KMS-11 (cell line): ENCODE measurements around the gene SPRED2.

ENCODE experiments used
- H2AFZ ChIP-seq: fragments of 200-600 bp; sonication (generic); 2 replicates; pipeline ENCODE4 v1.6.1; 2016; ENCODE audit warnings: antibody characterized with exemption, mixed run types, low read depth
- H3K27ac ChIP-seq: fragments of 200-600 bp; sonication (generic); 2 replicates; pipeline ENCODE4 v1.6.1; 2016; ENCODE audit warnings: mild to moderate bottlenecking, mixed run types
- H3K27me3 ChIP-seq: fragments of 200-600 bp; sonication (generic); 2 replicates; pipeline ENCODE4 v1.6.1; 2017; ENCODE audit warnings: mild to moderate bottlenecking, low read depth, mixed run types, moderate library complexity; ENCODE audit not compliant: insufficient read depth
- H3K36me3 ChIP-seq: fragments of 200-600 bp; sonication (generic); 2 replicates; pipeline ENCODE4 v1.6.1; 2017; ENCODE audit warnings: mild to moderate bottlenecking, mixed run types; ENCODE audit not compliant: insufficient read depth
- H3K4me1 ChIP-seq: fragments of 200-600 bp; sonication (generic); 2 replicates; pipeline ENCODE4 v1.6.1; 2016; ENCODE audit warnings: mild to moderate bottlenecking, low read depth, mixed run types; ENCODE audit not compliant: poor library complexity, severe bottlenecking
- H3K4me2 ChIP-seq: fragments of 200-600 bp; sonication (generic); 2 replicates; pipeline ENCODE4 v1.7.0; 2016; ENCODE audit warnings: mild to moderate bottlenecking, mixed run types
- H3K4me3 ChIP-seq: fragments of 200-600 bp; sonication (generic); IDR thresholded peaks from 2 replicates; pipeline ENCODE4 v1.6.1; 2017; ENCODE audit warnings: low read depth, low read length, mixed read lengths; ENCODE audit not compliant: insufficient read depth
- H3K79me2 ChIP-seq: fragments of 200-600 bp; sonication (generic); 2 replicates; pipeline ENCODE4 v1.6.1; 2016; ENCODE audit warnings: low read depth, mixed run types; ENCODE audit not compliant: insufficient read depth
- H3K9ac ChIP-seq: fragments of 200-600 bp; sonication (generic); 2 replicates; pipeline ENCODE4 v1.6.1; 2016; ENCODE audit warnings: mild to moderate bottlenecking, mixed run types
- H4K20me1 ChIP-seq: fragments of 200-600 bp; sonication (generic); 2 replicates; pipeline ENCODE4 v1.6.1; 2016; ENCODE audit warnings: mild to moderate bottlenecking, mixed run types; ENCODE audit not compliant: insufficient read depth
- TF ChIP-seq, protein P1 (sequence below): fragments of 200-600 bp; sonication (generic); conservative IDR thresholded peaks from 2 replicates; pipeline ENCODE4 v1.6.1; 2017; ENCODE audit warnings: low read depth, mild to moderate bottlenecking, antibody characterized with exemption, low read length, moderate library complexity, mixed read lengths

SPRED2 gene

GRCh38 chr2:65464604-65465003 is 32.2 kb upstream of the SPRED2 start:
- Histone ChIP-seq H3K36me3 (no peaks in the 10 kb centered on the region), H3K27ac (no peak overlapping the region), H3K79me2 (no peaks in the 10 kb centered on the region), H2AFZ (no peak overlapping the region), H4K20me1 (no peaks in the 10 kb centered on the region), H3K4me1 (no peaks in the 10 kb centered on the region), H3K4me2 (no peak overlapping the region), H3K4me3 (no peak overlapping the region), H3K9ac (no peak overlapping the region), H3K27me3 (no peaks in the 10 kb centered on the region)
- TF ChIP-seq, protein P1, sequence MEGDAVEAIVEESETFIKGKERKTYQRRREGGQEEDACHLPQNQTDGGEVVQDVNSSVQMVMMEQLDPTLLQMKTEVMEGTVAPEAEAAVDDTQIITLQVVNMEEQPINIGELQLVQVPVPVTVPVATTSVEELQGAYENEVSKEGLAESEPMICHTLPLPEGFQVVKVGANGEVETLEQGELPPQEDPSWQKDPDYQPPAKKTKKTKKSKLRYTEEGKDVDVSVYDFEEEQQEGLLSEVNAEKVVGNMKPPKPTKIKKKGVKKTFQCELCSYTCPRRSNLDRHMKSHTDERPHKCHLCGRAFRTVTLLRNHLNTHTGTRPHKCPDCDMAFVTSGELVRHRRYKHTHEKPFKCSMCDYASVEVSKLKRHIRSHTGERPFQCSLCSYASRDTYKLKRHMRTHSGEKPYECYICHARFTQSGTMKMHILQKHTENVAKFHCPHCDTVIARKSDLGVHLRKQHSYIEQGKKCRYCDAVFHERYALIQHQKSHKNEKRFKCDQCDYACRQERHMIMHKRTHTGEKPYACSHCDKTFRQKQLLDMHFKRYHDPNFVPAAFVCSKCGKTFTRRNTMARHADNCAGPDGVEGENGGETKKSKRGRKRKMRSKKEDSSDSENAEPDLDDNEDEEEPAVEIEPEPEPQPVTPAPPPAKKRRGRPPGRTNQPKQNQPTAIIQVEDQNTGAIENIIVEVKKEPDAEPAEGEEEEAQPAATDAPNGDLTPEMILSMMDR, result no peak

DNA sequence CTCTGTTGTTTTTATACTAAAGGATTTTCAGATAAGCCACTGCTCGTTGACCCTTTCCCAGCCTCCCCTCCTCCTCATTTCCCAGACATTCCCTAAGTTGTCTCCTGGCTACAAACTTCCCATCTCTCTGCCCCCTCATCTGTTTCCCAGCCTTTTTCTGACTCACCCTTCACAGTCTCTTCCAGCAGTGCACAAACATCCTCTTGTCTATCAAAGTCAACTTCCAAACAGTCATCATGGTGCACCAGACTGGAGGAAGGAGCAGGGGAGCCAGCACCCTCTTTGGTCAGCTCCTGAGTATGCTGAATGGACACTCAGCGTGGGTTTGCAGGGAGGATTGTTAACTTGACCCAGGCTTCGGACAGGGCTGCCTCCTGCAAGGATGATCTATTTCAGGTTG is 26.6 kb upstream of the SPRED2 start:
- H3K4me1 ChIP-seq, result no peaks in the 10 kb centered on the region
- TF ChIP-seq, protein P1, result no peak

DNA sequence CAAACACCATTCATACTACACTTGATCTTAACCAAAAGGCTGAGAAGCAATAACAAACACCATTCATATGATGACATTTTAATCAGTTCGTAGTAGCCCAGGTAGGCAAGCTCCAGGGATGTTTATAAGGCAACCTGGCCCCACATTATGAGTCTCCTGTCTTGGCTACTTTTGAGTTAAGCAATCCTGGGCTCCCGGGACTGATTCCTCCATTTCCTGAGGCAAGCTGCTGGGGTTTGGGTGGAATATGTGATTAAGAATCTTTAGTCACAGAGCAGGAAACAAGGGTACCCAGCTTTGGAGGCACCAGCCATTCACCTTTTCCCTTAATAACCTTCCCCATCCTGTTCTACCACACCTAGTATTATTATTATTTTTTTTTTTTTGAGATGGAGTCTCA is 24.5 kb upstream of the SPRED2 start:
- H3K4me1 ChIP-seq, result no peaks in the 10 kb centered on the region
- H3K4me2 ChIP-seq, result no peak overlapping the region
- no peak overlapping the region for H3K27ac ChIP-seq
- no peak overlapping the region for H3K4me3 ChIP-seq
- TF ChIP-seq, protein P1, result no peak
- H3K27me3 ChIP-seq, result no peaks in the 10 kb centered on the region
- H4K20me1 ChIP-seq, result no peaks in the 10 kb centered on the region
- H3K79me2 ChIP-seq, result no peaks in the 10 kb centered on the region
- H2AFZ ChIP-seq, result no peak overlapping the region
- H3K36me3 ChIP-seq, result no peaks in the 10 kb centered on the region
- H3K9ac ChIP-seq, result no peak overlapping the region

More for the DNA sequence above, 26.6 kb upstream of the SPRED2 start:
- Histone ChIP-seq H3K27me3 (no peaks in the 10 kb centered on the region), H3K27ac (no peak overlapping the region), H3K79me2 (no peaks in the 10 kb centered on the region), H3K36me3 (no peaks in the 10 kb centered on the region), H3K9ac (no peak overlapping the region), H2AFZ (no peak overlapping the region), H4K20me1 (no peaks in the 10 kb centered on the region), H3K4me2 (no peak overlapping the region), H3K4me3 (no peak overlapping the region)

DNA sequence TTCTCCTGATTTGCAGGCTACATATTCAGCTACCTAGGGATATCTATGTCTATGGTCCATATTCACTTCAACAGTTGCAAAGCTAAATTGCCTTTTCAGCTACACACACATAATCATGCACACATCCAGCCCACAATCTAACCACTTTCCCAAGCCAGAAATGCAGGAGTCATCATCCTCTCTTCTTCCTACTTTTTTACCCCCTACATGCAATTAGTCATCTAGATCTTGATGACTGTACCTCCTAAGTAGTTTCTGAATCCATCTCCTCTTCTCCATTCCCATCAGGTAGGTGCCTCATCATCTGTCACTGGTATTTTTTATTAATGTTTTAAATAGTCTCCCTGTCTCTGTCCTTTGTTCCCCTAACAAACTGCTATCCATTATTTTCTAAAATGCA is 23.7 kb upstream of the SPRED2 start:
- TF ChIP-seq, protein P1, result no peak
- H2AFZ ChIP-seq, result no peak overlapping the region
- H3K36me3 ChIP-seq, result no peaks in the 10 kb centered on the region
- H3K79me2 ChIP-seq, result no peaks in the 10 kb centered on the region
- H3K4me2 ChIP-seq, result no peak overlapping the region
- H3K9ac ChIP-seq, result no peak overlapping the region
- H3K27me3 ChIP-seq, result no peaks in the 10 kb centered on the region
- no peaks in the 10 kb centered on the region for H3K4me1 ChIP-seq
- no peaks in the 10 kb centered on the region for H4K20me1 ChIP-seq
- no peak overlapping the region for H3K27ac ChIP-seq
- no peak overlapping the region for H3K4me3 ChIP-seq

DNA sequence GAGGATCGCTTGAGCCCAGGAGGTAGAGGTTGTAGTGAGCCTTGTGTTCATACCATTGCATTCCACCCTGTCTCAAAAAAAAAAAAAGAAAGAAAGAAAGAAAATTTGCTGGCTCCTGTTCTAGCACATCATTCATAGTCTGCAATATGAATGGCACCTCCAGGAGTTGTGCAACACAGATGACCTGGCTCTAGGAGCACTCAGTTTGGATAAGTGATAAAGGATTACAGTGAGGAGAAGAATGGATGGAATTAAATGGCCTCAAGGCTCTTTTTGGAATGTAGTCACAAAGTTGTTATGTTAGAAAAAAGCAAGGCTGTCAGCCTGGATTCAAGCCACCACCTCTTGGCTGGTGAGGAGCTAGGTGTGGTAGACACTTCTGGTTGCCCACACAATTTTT is 21.5 kb upstream of the SPRED2 start:
- Histone ChIP-seq H3K79me2 (no peaks in the 10 kb centered on the region), H3K9ac (no peak overlapping the region), H2AFZ (no peak overlapping the region), H3K27me3 (no peaks in the 10 kb centered on the region), H4K20me1 (no peaks in the 10 kb centered on the region), H3K27ac (no peak overlapping the region), H3K4me3 (no peak overlapping the region), H3K36me3 (no peaks in the 10 kb centered on the region), H3K4me1 (no peaks in the 10 kb centered on the region), H3K4me2 (no peak overlapping the region)
- TF ChIP-seq, protein P1, result no peak
